Activated naive CD8-positive, alpha-beta T cell treated with anti-CD3 and anti-CD28 coated beads, Interleukin-2, amount 10 ng/mL, durations not matched to agents 7 days and 5 days (primary cell): ENCODE data around the gene CUX1. TPM values are rescaled to one million over a fixed set of nuclear protein-coding genes. Genes with fewer than 3 reads are reported as not detected.
"Not testable (repeated sequence)": the region's sequence is repeated elsewhere in the genome, so short reads cannot be mapped to it uniquely, and the experiment has no call there.

Experiments
- ATAC-seq: fragments of 150-1000 bp; cut with Tn5 transposase; one replicate; pipeline ENCODE4 v1.10.0; 2021; ENCODE audit warnings: low read depth, moderate library complexity
- POLR2A ChIA-PET: fragments of 350-600 bp; sonication (Branson Sonifier 250); formaldehyde crosslinking; loops from one replicate; lab custom pipeline; 2021; ENCODE audit warnings: antibody characterized with exemption; lab: Charles Lee
- DNase-seq: peaks from one replicate; pipeline ENCODE4 v3.0.0; 2021
- H3K27ac Mint-ChIP-seq: one replicate; pipeline ENCODE4 v1.8.0; 2022; ENCODE audit warnings: mild to moderate bottlenecking, mixed read lengths
- H3K27me3 Mint-ChIP-seq: one replicate; pipeline ENCODE4 v1.8.0; 2022; ENCODE audit warnings: mild to moderate bottlenecking, moderate library complexity, mixed read lengths
- H3K36me3 Mint-ChIP-seq: one replicate; pipeline ENCODE4 v1.8.0; 2021; ENCODE audit warnings: mild to moderate bottlenecking, mixed read lengths
- H3K4me1 Mint-ChIP-seq: one replicate; pipeline ENCODE4 v1.8.0; 2021; ENCODE audit warnings: mixed read lengths
- H3K4me3 Mint-ChIP-seq: one replicate; pipeline ENCODE4 v1.8.0; 2022; ENCODE audit warnings: mild to moderate bottlenecking, moderate library complexity, mixed read lengths
- H3K9me3 Mint-ChIP-seq: one replicate; pipeline ENCODE4 v1.8.0; 2021; ENCODE audit warnings: mixed read lengths
- total RNA-seq, 2 experiments: library from RNA; stranded (reverse); gene quantifications; one replicate each; pipeline ENCODE4 v1.2.3, GENCODE V29; 2021

CUX1 gene
- total RNA-seq, 2 experiments from 2014 or later = 35.7 to 37.6 TPM

DNA sequence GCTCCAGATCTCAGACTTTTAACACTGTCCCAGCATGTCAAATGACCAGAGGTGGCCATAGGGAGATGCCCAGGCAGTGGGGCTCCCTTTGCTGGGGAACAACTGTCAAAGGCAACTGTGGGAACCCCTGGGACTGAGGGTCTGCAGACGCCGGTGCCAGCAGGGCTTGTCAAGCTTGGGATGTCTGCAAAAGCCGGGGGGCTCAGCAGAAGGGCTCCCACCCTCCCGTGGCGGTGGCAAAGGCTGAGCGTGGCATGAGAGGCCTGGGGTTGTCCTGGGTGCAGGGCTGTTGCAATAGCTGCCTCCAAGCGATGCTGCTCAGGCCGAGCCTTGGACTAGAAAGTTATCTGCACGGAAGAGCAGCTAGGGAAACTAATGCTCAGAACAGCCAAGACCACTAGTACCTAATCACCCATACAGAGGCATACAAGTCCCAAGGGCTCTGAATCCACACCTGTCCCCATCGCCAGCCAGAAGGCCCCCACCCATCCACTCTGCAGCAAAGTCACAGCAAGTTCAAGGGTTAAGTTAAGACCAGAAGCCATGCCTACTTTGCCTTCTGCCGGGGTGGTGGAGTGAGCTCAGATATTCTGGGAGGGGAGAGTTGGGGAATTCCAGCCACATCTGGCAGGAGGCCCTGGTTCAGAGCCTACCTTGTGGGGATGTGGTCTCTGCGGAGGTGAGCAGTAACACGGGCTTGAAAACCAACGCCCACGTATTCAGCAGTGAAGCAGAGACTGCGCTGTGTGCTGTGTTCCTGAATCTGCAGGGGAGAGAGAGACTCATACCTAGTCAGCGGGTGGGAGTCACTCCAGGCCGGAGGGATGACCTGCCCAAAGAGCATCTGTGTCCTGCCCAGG, 473.9 kb downstream of the CUX1 start:
- POLR2A ChIA-PET = no interaction called here
- H3K4me3 Mint-ChIP-seq = no peak overlapping the region
- no peaks in the 10 kb centered on the region for H3K36me3 Mint-ChIP-seq
- ATAC-seq (no peak), DNase-seq (no peak)
- no peaks in the 10 kb centered on the region for H3K27me3 Mint-ChIP-seq
- H3K27ac Mint-ChIP-seq = no peak overlapping the region
- H3K9me3 Mint-ChIP-seq = no peaks in the 10 kb centered on the region
- peaks cover 8% of the 10 kb centered on the region for H3K4me1 Mint-ChIP-seq

DNA sequence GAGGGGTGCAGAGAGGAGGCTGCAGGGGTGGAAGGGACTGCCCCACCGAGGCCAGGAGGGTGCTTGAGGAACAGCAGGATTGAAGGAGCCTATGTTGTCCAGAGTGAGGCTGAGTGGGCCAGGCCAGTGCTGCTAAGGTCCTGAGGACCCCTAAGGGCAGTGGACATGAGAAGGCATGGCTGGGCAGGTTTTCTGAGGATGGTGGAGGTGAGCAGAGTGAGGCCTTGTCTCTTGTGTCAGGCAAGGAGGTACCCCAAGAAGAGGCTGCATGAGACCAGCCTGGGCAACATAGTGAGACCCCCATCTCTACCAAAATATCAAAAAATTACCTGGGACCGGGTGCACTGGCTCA, 474.5 kb downstream of the CUX1 start:
- DNase-seq = no peak
- Mint-ChIP-seq H3K27me3 (no peaks in the 10 kb centered on the region), H3K27ac (no peak overlapping the region), H3K4me1 (peaks cover 8% of the 10 kb centered on the region), H3K4me3 (no peak overlapping the region), H3K9me3 (no peaks in the 10 kb centered on the region), H3K36me3 (no peaks in the 10 kb centered on the region)
- ATAC-seq = no peak
- POLR2A ChIA-PET = no interaction called here

DNA sequence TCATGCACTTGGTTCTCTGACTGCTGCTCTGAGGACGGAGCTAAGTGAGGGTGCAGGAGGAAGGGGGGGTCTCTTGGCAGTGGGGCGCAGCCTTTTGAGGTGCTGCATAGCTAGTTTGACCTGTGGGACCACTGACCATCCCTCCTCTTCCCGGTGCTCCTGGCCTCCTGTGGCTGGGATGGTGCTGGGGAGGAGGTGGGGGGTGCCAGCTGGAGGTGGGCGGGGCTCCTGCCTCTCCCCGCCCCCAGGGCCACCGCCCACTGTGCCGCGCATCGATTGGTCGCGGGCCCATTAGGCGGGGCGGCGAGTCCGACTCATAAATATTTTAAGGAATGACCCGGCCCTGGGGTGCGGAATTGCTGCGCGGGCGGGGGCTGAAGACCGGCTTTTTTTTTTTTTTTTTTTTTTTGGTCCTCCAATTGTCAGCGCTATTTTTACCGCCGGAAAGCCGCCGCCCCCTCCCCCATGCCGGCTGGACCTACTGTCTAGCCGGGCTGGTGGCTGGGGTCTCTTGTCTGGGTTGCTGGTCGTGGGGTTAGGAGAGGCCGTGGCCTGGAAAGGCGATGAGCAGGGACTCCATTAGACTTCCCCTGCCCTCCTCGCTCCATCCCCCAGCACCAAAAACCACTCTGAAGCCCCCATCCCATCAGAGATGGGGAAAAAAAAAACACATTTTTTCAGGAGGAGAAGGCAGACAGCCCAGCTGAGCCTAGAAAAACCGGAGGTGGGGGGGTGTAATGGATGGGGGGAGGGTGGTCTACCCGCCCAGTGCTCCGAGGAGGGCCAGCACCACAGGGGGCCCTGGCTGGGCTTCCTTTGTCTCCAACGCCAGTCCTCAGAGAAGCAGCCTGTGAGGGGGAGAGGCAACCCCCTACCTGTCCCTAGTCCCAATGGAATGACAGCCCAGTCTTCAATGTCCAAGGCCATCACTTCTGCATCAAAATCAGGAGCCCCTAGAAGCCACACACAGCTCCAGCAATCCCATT, 475.7 kb downstream of the CUX1 start:
- ATAC-seq (no peak), DNase-seq (no peak)
- H3K4me3 Mint-ChIP-seq = no peak overlapping the region
- no peaks in the 10 kb centered on the region for H3K36me3 Mint-ChIP-seq
- no peak overlapping the region for H3K27ac Mint-ChIP-seq
- POLR2A ChIA-PET = no interaction called here
- no peaks in the 10 kb centered on the region for H3K27me3 Mint-ChIP-seq
- peaks cover 8% of the 10 kb centered on the region for H3K4me1 Mint-ChIP-seq
- no peaks in the 10 kb centered on the region for H3K9me3 Mint-ChIP-seq

DNA sequence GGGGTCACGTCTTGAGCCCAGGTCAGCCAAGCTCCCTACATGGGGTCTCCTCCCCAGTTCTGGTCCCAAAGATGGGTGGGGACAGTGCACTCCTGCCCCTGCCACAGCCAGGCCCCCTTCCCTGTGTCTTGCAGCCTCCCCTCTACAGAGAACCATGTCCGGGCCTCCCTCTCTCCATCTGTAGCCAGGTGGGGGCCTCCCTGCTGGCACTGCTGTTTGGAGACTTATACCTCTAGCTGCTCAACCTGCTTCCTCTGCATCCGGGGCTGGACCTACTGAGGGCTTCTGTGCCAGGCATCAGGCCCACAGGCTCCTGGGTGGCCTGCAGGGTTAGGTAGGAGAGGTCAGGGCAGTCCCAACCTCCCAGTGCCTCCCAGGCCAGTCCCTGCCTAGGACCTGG, 477.2 kb downstream of the CUX1 start:
- DNase-seq (no peak), ATAC-seq (no peak)
- POLR2A ChIA-PET = no interaction called here
- no peaks in the 10 kb centered on the region for H3K9me3 Mint-ChIP-seq
- H3K4me1 Mint-ChIP-seq = peaks cover 8% of the 10 kb centered on the region
- no peaks in the 10 kb centered on the region for H3K27me3 Mint-ChIP-seq
- H3K4me3 Mint-ChIP-seq = no peak overlapping the region
- no peak overlapping the region for H3K27ac Mint-ChIP-seq
- H3K36me3 Mint-ChIP-seq = no peaks in the 10 kb centered on the region

DNA sequence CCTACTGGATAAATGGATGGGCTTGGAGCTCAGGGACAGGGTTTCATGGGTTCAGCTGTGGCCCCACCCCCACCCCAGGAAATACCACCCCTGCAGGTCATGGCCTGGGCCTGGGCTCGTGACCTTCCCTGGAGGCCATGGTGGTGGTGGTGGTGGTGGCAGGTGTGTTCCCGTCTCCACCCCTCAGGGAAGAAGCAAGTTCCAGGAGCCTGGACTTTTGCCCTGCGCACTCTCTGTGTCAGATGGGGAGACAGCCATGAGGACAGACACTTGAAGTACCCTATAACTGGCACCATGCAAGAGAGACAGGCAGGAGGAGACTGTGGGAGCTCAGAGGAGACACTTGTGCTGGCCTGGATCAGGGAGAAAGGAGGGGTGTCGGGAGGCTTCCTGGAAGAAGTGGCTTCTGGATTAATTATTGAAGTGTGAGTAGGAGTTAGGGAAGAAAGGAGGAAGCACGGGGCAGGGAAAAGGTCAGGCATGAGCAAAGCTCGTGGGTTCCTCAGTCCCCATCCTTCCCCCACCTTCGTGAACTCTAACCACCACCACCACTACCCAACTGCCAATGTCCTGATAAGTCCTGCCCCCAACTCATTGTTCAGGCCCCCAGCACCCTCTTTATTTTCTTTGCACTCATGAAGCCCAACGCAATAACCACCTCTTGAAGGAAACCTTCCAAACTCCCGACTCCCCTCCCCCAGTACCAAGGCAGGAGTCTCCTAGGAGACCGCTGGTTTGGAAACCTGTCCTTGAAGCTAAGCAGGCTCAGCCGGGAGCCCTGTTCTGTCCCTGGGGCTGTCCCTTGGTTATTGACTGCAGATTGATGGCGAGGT, 478.1 kb downstream of the CUX1 start:
- POLR2A ChIA-PET = no interaction called here
- ATAC-seq = no peak

DNA sequence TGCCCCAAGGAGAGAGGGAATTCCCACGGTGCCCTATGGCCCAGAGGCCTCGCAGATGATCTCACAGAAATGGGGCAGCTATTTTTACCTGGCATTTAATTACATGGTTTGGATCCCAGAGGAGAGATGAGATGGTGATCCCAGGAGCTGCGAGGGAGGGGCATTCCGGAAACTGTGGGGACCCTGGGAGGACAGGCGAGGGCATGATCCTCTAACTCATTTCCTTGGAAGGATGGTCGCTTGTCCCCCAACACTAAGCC, 478.7 kb downstream of the CUX1 start:
- POLR2A ChIA-PET = no interaction called here
- Mint-ChIP-seq H3K4me3 (no peak overlapping the region), H3K27me3 (no peaks in the 10 kb centered on the region), H3K9me3 (no peaks in the 10 kb centered on the region), H3K4me1 (peaks cover 8% of the 10 kb centered on the region), H3K36me3 (no peaks in the 10 kb centered on the region), H3K27ac (no peak overlapping the region)
- ATAC-seq (no peak), DNase-seq (no peak)

More for the DNA sequence above, 478.1 kb downstream of the CUX1 start:
- Mint-ChIP-seq H3K9me3 (no peaks in the 10 kb centered on the region), H3K27me3 (no peaks in the 10 kb centered on the region), H3K27ac (no peak overlapping the region), H3K4me1 (peaks cover 8% of the 10 kb centered on the region), H3K36me3 (no peaks in the 10 kb centered on the region), H3K4me3 (no peak overlapping the region)
- DNase-seq = no peak

DNA sequence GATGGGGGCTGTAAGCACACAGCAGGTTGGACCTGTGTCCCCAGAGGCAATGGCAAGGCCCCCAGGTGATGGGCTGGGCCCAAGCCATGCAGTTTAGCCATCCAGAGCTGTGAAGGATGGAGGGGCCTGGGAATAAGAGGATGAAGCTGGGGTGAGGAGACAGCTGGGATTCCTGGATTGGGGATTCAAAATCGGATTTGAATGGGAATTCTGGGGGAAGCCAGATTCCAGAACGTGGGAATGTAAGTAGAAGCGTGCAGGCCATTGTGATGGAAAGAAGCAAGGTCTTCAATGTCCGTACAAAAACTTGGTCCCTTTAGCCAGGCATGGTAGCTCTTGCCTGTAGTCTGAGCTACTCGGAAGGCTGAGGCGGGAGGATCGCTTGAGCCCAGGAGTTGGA, 479.1 kb downstream of the CUX1 start:
- POLR2A ChIA-PET = no interaction called here

DNA sequence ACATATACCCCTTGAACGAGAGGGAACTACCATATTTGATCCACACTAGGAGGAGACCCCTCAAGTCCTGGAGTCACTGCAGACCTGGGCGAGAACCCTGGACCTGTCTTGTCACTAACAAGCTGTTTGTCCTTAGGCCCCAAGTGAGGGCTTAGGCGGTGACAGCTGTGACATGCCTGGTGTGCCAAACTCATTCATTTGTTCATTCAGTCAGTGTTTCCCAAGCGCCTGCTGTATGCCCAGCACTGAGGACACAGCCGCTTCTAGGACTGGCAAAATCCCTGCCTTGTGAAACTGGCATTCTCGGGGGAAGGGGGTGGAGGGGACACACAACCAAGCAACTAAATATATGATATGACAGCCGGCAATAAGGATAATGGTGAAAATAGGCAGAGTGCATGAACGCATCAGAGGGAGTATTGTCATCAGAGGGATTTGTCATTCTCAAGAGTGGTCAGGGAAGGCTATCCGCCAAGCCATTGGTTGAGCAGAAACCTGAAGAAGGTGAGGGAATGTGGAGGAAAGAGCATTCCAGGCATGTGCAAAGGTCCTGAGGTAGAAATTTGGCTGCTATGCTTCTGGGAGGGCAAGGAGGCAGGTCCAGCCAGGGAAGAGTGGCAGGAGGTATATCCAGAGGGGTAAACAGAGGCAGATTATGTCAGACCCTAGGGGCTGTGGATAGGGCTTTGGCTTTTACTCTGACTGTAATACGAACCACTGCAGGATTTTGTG, 480.2 kb downstream of the CUX1 start:
- Mint-ChIP-seq H3K9me3 (no peaks in the 10 kb centered on the region), H3K36me3 (no peaks in the 10 kb centered on the region), H3K4me3 (no peak overlapping the region), H3K27ac (no peak overlapping the region), H3K27me3 (no peaks in the 10 kb centered on the region), H3K4me1 (no peaks in the 10 kb centered on the region)
- no peak for ATAC-seq
- POLR2A ChIA-PET = no interaction called here
- DNase-seq = no peak

More for the DNA sequence above, 479.1 kb downstream of the CUX1 start:
- H3K9me3 Mint-ChIP-seq = no peaks in the 10 kb centered on the region
- DNase-seq (no peak), ATAC-seq (no peak)
- no peak overlapping the region for H3K27ac Mint-ChIP-seq
- no peaks in the 10 kb centered on the region for H3K36me3 Mint-ChIP-seq
- H3K4me1 Mint-ChIP-seq = peaks cover 5% of the 10 kb centered on the region
- H3K4me3 Mint-ChIP-seq = no peak overlapping the region
- no peaks in the 10 kb centered on the region for H3K27me3 Mint-ChIP-seq

DNA sequence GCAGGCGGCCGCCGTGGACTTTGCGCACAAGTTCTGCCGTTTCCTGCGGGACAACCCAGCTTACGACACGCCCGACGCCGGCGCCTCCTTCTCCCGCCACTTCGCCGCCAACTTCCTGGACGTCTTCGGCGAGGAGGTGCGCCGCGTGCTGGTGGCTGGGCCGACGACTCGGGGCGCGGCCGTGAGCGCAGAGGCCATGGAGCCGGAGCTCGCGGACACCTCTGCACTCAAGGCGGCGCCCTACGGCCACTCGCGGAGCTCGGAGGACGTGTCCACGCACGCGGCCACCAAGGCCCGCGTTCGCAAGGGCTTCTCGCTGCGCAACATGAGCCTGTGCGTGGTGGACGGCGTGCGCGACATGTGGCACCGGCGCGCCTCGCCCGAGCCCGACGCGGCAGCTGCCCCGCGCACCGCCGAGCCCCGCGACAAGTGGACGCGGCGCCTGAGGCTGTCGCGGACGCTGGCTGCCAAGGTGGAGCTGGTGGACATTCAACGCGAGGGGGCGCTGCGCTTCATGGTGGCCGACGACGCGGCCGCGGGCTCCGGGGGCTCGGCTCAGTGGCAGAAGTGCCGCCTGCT, 483.3 kb downstream of the CUX1 start:
- POLR2A ChIA-PET = no interaction called here
- H3K4me3 Mint-ChIP-seq = no peak overlapping the region
- H3K4me1 Mint-ChIP-seq = peaks cover 2% of the 10 kb centered on the region
- H3K27ac Mint-ChIP-seq = no peak overlapping the region
- no peaks in the 10 kb centered on the region for H3K27me3 Mint-ChIP-seq
- no peak for DNase-seq
- ATAC-seq = no peak
- no peaks in the 10 kb centered on the region for H3K9me3 Mint-ChIP-seq
- H3K36me3 Mint-ChIP-seq = no peaks in the 10 kb centered on the region

DNA sequence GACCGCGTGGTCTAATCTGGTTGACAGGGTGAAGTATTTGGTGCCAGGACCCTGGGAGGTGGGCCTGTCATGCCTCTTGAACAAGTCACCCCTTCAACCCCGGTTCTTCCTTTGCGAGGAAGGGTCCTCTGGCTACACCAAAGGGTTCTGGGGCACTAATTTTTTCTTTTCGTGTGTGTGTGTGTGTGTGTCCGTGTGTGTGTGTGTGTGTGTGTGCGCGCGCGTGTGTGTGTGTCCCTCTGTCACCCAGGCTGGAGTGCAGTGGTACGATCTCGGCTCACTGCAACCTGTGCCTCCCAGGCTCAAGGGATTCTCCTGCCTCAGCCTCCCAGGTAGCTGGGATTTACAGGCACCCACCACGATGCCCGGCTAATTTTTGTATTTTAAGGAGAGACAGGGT, 483.9 kb downstream of the CUX1 start:
- POLR2A ChIA-PET, H3K36me3 Mint-ChIP-seq, H3K9me3 Mint-ChIP-seq, H3K4me3 Mint-ChIP-seq, H3K27me3 Mint-ChIP-seq, DNase-seq, H3K27ac Mint-ChIP-seq, H3K4me1 Mint-ChIP-seq, ATAC-seq: not testable (repeated sequence)

DNA sequence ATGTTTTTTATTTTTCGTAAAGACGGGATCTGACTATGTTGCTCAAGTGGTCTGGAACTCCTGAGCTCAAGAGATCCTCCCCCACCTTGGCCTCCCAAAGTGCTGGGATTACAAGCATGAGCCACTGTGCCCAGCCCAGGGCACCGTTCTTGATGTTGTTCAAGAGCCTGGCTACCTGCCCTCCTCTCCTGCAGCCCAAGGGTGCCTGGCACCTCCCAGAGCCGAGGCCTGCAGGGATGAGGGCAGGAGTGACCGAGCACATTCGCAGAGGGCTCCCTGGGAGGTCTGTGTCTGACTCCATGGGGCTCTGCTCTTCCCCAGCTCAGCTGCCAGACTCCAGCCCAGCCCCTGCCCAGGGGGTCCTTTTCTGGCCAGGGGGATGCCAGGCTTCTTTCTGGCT, 484.6 kb downstream of the CUX1 start:
- Mint-ChIP-seq H3K27ac (no peak overlapping the region), H3K27me3 (no peaks in the 10 kb centered on the region), H3K4me1 (peaks cover 4% of the 10 kb centered on the region), H3K4me3 (no peak overlapping the region), H3K9me3 (no peaks in the 10 kb centered on the region), H3K36me3 (no peaks in the 10 kb centered on the region)
- no peak for ATAC-seq
- no peak for DNase-seq
- POLR2A ChIA-PET = no interaction called here

DNA sequence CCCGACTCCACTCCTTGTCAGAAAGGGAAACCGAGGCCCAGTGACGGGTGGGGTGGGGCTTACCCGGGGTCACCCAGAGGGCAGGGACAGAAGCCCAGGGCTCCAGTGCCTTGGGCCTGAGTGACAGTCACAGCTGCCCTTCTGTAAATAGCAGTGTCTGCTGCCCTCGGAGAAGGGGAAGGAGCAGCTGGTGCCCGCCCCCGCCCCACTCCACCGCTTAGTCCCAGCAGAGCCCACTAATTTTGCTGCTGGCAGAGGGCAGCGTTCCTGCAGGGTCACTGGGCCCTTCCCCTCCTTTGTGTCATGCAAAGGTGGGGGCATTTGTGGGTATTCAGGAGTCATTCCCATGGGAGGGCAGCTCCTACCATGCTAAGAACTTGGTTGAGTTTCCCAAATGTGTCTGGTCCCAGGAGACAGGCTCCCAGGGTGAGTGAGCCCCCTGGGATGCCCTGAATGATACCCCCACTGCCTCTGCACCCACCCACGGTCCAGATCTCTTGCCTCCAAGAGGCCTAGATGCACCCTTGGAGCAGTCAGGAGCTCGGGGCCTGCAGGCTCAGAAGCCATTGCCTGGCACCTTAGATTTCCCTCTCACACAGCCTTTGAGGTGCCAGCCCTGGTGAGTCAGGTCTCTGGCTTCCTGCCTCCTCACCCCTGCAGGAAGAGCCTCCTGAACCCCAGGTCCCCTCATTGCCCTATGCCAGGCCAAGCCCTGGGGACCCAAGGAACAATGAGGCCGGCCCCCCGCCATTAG, 486.4 kb downstream of the CUX1 start:
- no peaks in the 10 kb centered on the region for H3K9me3 Mint-ChIP-seq
- no peak overlapping the region for H3K4me3 Mint-ChIP-seq
- H3K36me3 Mint-ChIP-seq = no peaks in the 10 kb centered on the region
- DNase-seq (no peak), ATAC-seq (no peak)
- peaks cover 4% of the 10 kb centered on the region for H3K4me1 Mint-ChIP-seq
- H3K27ac Mint-ChIP-seq = no peak overlapping the region
- POLR2A ChIA-PET = no interaction called here
- H3K27me3 Mint-ChIP-seq = no peaks in the 10 kb centered on the region
